Neural crest cell (in vitro differentiated cells): Measurements from ENCODE around the gene ABCA2. TPM values are rescaled to one million over a fixed set of nuclear protein-coding genes. Genes with fewer than 3 reads are reported as not detected.

ENCODE experiments used
- DNase-seq: peaks from one replicate; pipeline ENCODE4 v3.0.0; 2021; ENCODE audit warnings: low read depth, mixed read lengths, low spot score
- H3K27ac Mint-ChIP-seq: one replicate; pipeline ENCODE4 v1.8.0; 2021; ENCODE audit warnings: mild to moderate bottlenecking, mixed read lengths; ENCODE audit not compliant: unreplicated experiment
- H3K27me3 Mint-ChIP-seq: 2 replicates; pipeline ENCODE4 v1.8.0; 2021; ENCODE audit warnings: low read depth, mild to moderate bottlenecking, mixed read lengths
- H3K36me3 Mint-ChIP-seq: 2 replicates; pipeline ENCODE4 v1.8.0; 2021; ENCODE audit warnings: low read depth, mild to moderate bottlenecking, mixed read lengths
- H3K4me1 Mint-ChIP-seq: 2 replicates; pipeline ENCODE4 v1.8.0; 2021; ENCODE audit warnings: mixed read lengths
- H3K4me3 Mint-ChIP-seq: one replicate; pipeline ENCODE4 v1.8.0; 2021; ENCODE audit warnings: mild to moderate bottlenecking, mixed read lengths
- H3K9me3 Mint-ChIP-seq: 2 replicates; pipeline ENCODE4 v1.8.0; 2021; ENCODE audit warnings: mixed read lengths
- CTCF ChIP-seq: fragments of 200-600 bp; sonication (generic); conservative IDR thresholded peaks from 2 replicates; pipeline ENCODE4 v1.5.0; 2021; ENCODE audit warnings: antibody characterized with exemption, mild to moderate bottlenecking
- total RNA-seq: library from RNA; stranded (reverse); gene quantifications from 2 replicates; pipeline ENCODE4 v1.2.1, GENCODE V29; 2021

ABCA2 gene
- total RNA-seq, 1 donor from 2014 or later = 37.1 TPM

GRCh38 chr9:136981588-136982231, 46.3 kb downstream of the ABCA2 start:
- Mint-ChIP-seq H3K27ac (no peak overlapping the region), H3K4me1 (peaks cover 8% of the 10 kb centered on the region), H3K27me3 (peaks cover 7% of the 10 kb centered on the region), H3K4me3 (no peak overlapping the region), H3K36me3 (no peaks in the 10 kb centered on the region), H3K9me3 (no peaks in the 10 kb centered on the region)
- no peak for DNase-seq
- no peak for TF ChIP-seq CTCF

- H3K36me3 Mint-ChIP-seq = no peaks in the 10 kb centered on the region
- no peak overlapping the region for H3K4me3 Mint-ChIP-seq
- no peak for DNase-seq
- H3K27me3 Mint-ChIP-seq = peaks cover 7% of the 10 kb centered on the region
- H3K4me1 Mint-ChIP-seq = peaks cover 8% of the 10 kb centered on the region
- no peaks in the 10 kb centered on the region for H3K9me3 Mint-ChIP-seq
- no peak overlapping the region for H3K27ac Mint-ChIP-seq
- no peak for TF ChIP-seq CTCF
These were observed 47.2 kb downstream of the ABCA2 start for GRCh38 chr9:136980669-136981478.

- no peak overlapping the region for H3K27ac Mint-ChIP-seq
- peaks cover 8% of the 10 kb centered on the region for H3K4me1 Mint-ChIP-seq
- no peak for DNase-seq
- H3K9me3 Mint-ChIP-seq = no peaks in the 10 kb centered on the region
- H3K27me3 Mint-ChIP-seq = peaks cover 7% of the 10 kb centered on the region
- no peaks in the 10 kb centered on the region for H3K36me3 Mint-ChIP-seq
- TF ChIP-seq CTCF = no peak
- no peak overlapping the region for H3K4me3 Mint-ChIP-seq
These were observed 48.1 kb downstream of the ABCA2 start for GRCh38 chr9:136979769-136980587.

- TF ChIP-seq CTCF = no peak
- Mint-ChIP-seq H3K27ac (no peak overlapping the region), H3K27me3 (peaks cover 7% of the 10 kb centered on the region), H3K4me1 (peaks cover 7% of the 10 kb centered on the region), H3K9me3 (no peaks in the 10 kb centered on the region), H3K36me3 (no peaks in the 10 kb centered on the region), H3K4me3 (no peak overlapping the region)
- DNase-seq = no peak
These were observed 49.0 kb downstream of the ABCA2 start for GRCh38 chr9:136978865-136979544.
